ENCODE data around the gene GMPR2.

GMPR2 gene

GRCh38 chr14:24263848-24264247, 31.1 kb downstream of the GMPR2 start:
- H3K4me3 ChIP-seq (replicated peaks; ENCODE audit: insufficient read depth, low read length) = no peak overlapping the region
- no peaks in the 10 kb centered on the region for H3K27me3 ChIP-seq (ENCODE audit: insufficient read depth, poor library complexity, severe bottlenecking)
- no peak for DNase-seq (ENCODE audit: low read depth in 1 of 2, low spot score in 1 of 2)
- no peak for TF ChIP-seq POLR2AphosphoS5 (IDR thresholded peaks at IDR 0.05; ENCODE audit: low read depth)
- TF ChIP-seq GABPA (IDR thresholded peaks at IDR 0.05; ENCODE audit: low read depth) = no peak
- no peak for TF ChIP-seq SPI1 (IDR thresholded peaks at IDR 0.05; ENCODE audit: borderline replicate concordance, low read depth)
- TF ChIP-seq, protein P1, sequence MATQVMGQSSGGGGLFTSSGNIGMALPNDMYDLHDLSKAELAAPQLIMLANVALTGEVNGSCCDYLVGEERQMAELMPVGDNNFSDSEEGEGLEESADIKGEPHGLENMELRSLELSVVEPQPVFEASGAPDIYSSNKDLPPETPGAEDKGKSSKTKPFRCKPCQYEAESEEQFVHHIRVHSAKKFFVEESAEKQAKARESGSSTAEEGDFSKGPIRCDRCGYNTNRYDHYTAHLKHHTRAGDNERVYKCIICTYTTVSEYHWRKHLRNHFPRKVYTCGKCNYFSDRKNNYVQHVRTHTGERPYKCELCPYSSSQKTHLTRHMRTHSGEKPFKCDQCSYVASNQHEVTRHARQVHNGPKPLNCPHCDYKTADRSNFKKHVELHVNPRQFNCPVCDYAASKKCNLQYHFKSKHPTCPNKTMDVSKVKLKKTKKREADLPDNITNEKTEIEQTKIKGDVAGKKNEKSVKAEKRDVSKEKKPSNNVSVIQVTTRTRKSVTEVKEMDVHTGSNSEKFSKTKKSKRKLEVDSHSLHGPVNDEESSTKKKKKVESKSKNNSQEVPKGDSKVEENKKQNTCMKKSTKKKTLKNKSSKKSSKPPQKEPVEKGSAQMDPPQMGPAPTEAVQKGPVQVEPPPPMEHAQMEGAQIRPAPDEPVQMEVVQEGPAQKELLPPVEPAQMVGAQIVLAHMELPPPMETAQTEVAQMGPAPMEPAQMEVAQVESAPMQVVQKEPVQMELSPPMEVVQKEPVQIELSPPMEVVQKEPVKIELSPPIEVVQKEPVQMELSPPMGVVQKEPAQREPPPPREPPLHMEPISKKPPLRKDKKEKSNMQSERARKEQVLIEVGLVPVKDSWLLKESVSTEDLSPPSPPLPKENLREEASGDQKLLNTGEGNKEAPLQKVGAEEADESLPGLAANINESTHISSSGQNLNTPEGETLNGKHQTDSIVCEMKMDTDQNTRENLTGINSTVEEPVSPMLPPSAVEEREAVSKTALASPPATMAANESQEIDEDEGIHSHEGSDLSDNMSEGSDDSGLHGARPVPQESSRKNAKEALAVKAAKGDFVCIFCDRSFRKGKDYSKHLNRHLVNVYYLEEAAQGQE (IDR thresholded peaks at IDR 0.05; ENCODE audit: insufficient replicate concordance, low read depth) = no peak
- TF ChIP-seq, protein P2, sequence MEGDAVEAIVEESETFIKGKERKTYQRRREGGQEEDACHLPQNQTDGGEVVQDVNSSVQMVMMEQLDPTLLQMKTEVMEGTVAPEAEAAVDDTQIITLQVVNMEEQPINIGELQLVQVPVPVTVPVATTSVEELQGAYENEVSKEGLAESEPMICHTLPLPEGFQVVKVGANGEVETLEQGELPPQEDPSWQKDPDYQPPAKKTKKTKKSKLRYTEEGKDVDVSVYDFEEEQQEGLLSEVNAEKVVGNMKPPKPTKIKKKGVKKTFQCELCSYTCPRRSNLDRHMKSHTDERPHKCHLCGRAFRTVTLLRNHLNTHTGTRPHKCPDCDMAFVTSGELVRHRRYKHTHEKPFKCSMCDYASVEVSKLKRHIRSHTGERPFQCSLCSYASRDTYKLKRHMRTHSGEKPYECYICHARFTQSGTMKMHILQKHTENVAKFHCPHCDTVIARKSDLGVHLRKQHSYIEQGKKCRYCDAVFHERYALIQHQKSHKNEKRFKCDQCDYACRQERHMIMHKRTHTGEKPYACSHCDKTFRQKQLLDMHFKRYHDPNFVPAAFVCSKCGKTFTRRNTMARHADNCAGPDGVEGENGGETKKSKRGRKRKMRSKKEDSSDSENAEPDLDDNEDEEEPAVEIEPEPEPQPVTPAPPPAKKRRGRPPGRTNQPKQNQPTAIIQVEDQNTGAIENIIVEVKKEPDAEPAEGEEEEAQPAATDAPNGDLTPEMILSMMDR (IDR thresholded peaks at IDR 0.05; ENCODE audit: insufficient read depth, low read length) = no peak
- no peak overlapping the region for H3K27ac ChIP-seq (replicated peaks)

DNA sequence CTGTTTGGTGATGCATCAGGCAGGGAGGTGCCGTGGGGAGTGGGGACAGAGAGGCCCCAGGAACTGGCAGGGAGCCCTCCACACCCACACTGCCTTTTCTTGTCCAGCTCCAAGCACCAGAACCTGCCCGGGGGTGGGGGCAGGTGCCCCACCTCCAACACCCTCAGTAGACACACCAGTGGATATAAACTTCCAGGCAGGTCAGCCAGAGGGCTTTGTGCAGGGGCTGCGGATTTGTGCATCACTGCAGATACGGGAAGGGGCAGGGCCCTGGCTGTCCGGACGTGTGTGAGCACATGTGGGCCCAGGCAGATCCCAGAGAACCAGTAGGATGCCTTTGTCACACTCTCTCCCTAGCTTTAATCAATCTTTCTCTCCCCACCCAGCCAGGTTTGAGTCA, 31.6 kb downstream of the GMPR2 start:
- TF ChIP-seq GABPA (IDR thresholded peaks at IDR 0.05; ENCODE audit: low read depth) (no peak), SPI1 (IDR thresholded peaks at IDR 0.05; ENCODE audit: borderline replicate concordance, low read depth) (no peak), POLR2AphosphoS5 (IDR thresholded peaks at IDR 0.05; ENCODE audit: low read depth) (no peak)
- TF ChIP-seq, protein P2 (IDR thresholded peaks at IDR 0.05; ENCODE audit: insufficient read depth, low read length) = no peak
- TF ChIP-seq, protein P1 (IDR thresholded peaks at IDR 0.05; ENCODE audit: insufficient replicate concordance, low read depth) = no peak
- Histone ChIP-seq H3K4me3 (replicated peaks; ENCODE audit: insufficient read depth, low read length) (no peak overlapping the region), H3K27ac (replicated peaks) (no peak overlapping the region), H3K27me3 (ENCODE audit: insufficient read depth, poor library complexity, severe bottlenecking) (no peaks in the 10 kb centered on the region)
- DNase-seq (ENCODE audit: low read depth in 1 of 2, low spot score in 1 of 2) = no peak

DNA sequence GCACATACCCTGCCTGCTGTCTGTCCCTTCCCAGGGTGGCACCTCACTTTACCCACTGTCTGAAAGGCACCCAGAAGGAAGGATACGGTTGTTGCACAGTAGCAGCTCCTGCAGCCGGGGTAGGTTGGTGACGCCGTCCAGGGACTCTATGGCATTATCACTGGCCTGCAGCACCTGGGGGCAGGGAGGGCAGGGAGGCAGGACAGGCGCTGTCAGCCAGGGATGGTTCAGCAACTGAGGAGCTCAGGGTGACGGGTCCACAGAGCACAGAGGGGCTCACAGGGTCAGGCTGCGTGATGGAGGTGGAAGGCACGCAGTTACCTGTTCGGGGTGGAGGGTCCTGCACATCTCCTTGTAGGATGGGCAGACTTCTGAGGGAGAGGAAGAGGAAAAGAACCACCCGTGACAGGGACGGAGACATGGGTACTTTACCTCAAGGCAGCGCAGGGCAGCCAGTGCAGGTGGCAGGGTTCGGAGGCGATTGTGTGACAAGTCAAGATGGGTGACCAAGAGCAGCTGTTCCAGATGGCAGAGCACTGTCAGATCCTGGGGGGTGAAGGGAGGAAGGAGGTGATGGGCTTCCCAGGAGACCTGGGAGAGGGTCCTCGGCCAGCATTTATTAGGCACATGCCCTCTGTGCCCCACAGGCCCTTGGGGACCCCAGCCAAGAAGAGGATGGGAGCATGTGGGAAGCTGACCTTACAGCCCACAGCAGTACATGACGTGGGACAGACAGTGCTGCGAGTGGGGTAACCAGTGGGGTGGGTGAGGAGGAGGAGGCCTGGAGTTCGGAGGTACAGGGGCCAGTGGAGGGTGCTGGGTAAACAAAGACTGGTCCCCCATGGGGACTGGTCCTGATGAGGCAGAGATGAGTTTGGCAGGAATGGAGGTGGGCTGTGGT, 33.9 kb downstream of the GMPR2 start:
- no peak for DNase-seq (ENCODE audit: low read depth in 1 of 2, low spot score in 1 of 2)
- H3K27ac ChIP-seq (replicated peaks) = no peak overlapping the region
- TF ChIP-seq POLR2AphosphoS5 (IDR thresholded peaks at IDR 0.05; ENCODE audit: low read depth) (no peak), GABPA (IDR thresholded peaks at IDR 0.05; ENCODE audit: low read depth) (no peak), SPI1 (IDR thresholded peaks at IDR 0.05; ENCODE audit: borderline replicate concordance, low read depth) (no peak)
- TF ChIP-seq, protein P1 (IDR thresholded peaks at IDR 0.05; ENCODE audit: insufficient replicate concordance, low read depth) = no peak
- TF ChIP-seq, protein P2 (IDR thresholded peaks at IDR 0.05; ENCODE audit: insufficient read depth, low read length) = no peak
- H3K27me3 ChIP-seq (ENCODE audit: insufficient read depth, poor library complexity, severe bottlenecking) = no peaks in the 10 kb centered on the region
- H3K4me3 ChIP-seq (replicated peaks; ENCODE audit: insufficient read depth, low read length) = no peak overlapping the region

Data from HL-60 (cell line).